Rectal smooth muscle tissue (tissue), 1 donor: Measurements from ENCODE around the gene VAMP2.
A peak's percentile ranks its signal among the peaks of the same experiment; 100 is the strongest.

Experiments
- H3K27ac ChIP-seq: one replicate; pipeline ENCODE4 v1.7.0; 2013; ENCODE audit warnings: low read depth, low read length, inconsistent platforms
- H3K27me3 ChIP-seq: one replicate; pipeline ENCODE4 v1.7.0; 2013; ENCODE audit warnings: low read length; ENCODE audit not compliant: control insufficient read depth, insufficient read depth
- H3K36me3 ChIP-seq: one replicate; pipeline ENCODE4 v1.7.0; 2013; ENCODE audit warnings: low read length; ENCODE audit not compliant: control insufficient read depth, insufficient read depth
- H3K4me1 ChIP-seq: one replicate; pipeline ENCODE4 v1.7.0; 2013; ENCODE audit warnings: low read length; ENCODE audit not compliant: control insufficient read depth, insufficient read depth
- H3K4me3 ChIP-seq: one replicate; pipeline ENCODE4 v1.7.0; 2013; ENCODE audit warnings: low read length
- H3K9ac ChIP-seq: one replicate; pipeline ENCODE4 v1.7.0; 2013; ENCODE audit warnings: low read length

Gene VAMP2

DNA sequence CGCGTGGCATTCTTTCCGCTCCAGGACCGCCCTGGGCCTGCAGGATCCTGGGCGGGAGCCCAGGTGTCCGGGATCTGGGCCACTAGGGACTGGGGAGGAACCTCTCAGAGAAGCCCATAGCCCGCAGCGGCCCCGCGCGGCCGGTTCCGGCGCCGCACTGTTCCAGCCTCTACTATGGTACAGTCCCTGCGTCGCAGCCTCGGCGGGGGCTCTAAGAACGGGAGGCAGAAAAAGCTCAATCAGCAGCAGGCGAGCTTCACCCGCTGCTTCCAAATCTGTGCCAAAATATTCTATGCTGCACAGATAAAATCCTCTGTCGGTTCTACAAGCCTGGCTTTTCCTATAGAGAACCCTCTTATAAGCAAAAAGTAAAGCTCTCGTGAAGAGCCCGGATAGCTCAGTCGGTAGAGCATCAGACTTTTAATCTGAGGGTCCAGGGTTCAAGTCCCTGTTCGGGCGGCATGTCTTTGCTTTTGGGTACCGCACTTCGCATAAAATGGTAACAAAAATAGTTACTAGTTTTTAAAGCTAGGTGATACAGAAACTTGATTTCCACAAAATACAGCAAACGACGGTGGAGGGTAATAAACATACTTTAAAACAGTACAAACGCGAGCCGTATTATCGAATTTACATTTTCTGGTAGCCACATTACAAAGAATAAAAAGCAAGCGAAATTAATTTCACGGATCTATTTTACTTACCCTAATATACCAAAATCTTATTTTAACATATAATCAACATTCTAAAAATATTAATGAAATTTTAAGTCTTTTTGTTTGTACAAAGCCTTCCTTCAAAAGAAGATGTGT lies 43.8 kb downstream of the VAMP2 start:
- H3K4me3 ChIP-seq, result peak overlapping the region; percentile 85
- no peaks in the 10 kb centered on the region for H3K36me3 ChIP-seq
- peaks cover 31% of the 10 kb centered on the region for H3K27me3 ChIP-seq
- peak overlapping the region; percentile 13 for H3K9ac ChIP-seq
- peaks cover 22% of the 10 kb centered on the region for H3K4me1 ChIP-seq
- peak overlapping the region; percentile 62 for H3K27ac ChIP-seq

DNA sequence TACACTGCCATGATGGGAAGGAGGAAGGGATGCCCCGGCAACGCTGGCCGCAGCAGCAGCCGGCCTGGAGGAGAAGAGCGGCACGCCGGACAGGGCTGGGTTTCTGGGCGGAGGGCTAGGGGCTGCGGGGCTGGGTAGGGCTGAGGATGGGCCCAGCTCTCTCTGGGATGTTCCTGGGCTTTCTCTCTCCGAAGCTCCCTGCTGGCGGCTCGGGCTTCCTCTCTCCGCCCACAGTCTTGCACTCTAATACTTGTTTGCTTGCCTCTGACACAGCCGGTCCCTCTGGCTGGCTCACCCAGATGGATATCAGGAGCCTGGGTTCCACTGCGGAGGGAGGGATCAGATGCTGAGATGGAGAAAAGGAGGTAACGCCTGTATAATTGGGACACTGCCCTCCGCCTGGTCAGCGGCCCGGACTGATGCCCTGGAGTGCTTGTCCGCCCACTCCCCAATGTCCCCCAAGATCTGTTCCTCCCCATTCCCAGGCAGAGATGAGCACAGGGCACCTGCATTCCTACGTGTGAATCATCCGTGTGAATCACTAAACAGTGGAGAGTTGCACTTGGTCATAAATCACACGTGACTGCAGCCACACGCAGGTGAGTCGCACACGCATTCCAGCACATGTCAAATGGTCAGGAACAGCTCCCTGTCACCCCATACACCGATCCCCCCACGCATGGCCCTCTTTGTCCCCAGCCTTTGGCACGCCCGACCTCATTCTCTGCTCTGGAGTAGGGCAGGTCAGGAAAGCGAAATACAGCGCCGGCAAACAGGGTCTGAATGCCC lies 44.6 kb downstream of the VAMP2 start, which contains the start of gene ALOXE3:
TSS of gene ALOXE3 (minus strand) at position 535 of the 789 bp plus-strand sequence. CDS start at position 11, 524 bp downstream.
- H3K4me1 ChIP-seq, result peaks cover 19% of the 10 kb centered on the region
- H3K4me3 ChIP-seq, result peak within 1 kb of the TSS; percentile 85
- no peaks in the 10 kb centered on the region for H3K36me3 ChIP-seq
- H3K27ac ChIP-seq, result peak within 1 kb of the TSS; percentile 62
- peaks cover 27% of the 10 kb centered on the region for H3K27me3 ChIP-seq
- H3K9ac ChIP-seq, result peak within 1 kb of the TSS; percentile 13

DNA sequence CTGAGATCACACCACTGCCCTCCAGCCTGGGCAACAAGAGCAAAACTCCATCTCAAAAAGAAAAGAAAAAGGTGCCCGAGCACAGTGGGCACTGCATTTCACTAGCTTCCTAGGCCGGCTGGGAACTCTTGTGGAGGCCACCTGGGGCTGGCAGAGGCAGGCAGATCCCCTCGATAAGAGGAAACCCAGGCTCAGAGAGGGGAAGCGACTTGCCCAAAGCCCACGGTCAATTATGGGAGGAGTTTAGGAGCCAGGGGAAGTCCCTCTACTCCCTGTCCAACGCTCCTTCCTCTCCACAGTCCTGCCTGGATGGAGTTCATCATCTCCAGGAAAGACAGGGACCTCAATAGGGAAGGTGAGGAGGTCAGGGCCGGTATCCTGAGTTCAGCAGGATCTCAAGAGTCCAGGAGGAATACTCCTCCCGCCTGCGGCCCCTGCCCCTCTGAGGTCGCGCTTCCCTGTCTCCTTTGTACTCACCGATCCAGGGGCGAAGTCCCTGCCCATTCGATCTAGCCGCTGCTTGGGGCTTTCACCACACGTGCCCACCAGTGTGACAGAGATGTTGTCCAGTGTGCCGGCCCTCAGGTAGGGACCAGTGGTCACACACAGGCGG lies 45.3 kb downstream of the VAMP2 start:
- H3K4me3 ChIP-seq, result peak overlapping the region; percentile 85
- no peaks in the 10 kb centered on the region for H3K36me3 ChIP-seq
- H3K27ac ChIP-seq, result no peak overlapping the region
- no peak overlapping the region for H3K9ac ChIP-seq
- peaks cover 13% of the 10 kb centered on the region for H3K4me1 ChIP-seq
- H3K27me3 ChIP-seq, result peaks cover 24% of the 10 kb centered on the region

DNA sequence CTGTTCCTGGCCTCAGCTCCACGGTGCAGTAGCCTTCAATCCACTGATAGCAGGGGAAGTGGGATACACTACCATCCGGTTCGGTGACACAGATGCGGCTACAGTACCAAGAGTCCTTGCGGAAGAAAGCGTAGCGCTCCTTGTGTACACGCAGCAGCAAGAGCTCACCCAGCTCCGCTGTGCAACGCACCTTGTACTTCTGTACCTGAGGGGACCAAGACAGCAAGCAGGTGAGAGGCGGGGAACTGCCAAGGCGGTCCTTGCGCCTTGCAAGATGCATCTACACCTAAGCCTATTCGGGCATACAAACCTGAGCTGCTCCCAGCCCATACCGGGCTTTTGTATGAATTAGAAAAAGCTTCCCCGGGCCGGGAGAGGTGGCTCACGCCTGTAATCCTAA lies 46.0 kb downstream of the VAMP2 start:
- H3K27ac ChIP-seq, result no peak overlapping the region
- H3K27me3 ChIP-seq, result peaks cover 24% of the 10 kb centered on the region
- H3K36me3 ChIP-seq, result no peaks in the 10 kb centered on the region
- no peak overlapping the region for H3K9ac ChIP-seq
- no peak overlapping the region for H3K4me3 ChIP-seq
- peaks cover 12% of the 10 kb centered on the region for H3K4me1 ChIP-seq

- Histone ChIP-seq H3K27ac (no peak overlapping the region), H3K27me3 (peaks cover 31% of the 10 kb centered on the region), H3K4me1 (no peaks in the 10 kb centered on the region), H3K9ac (no peak overlapping the region), H3K36me3 (no peaks in the 10 kb centered on the region), H3K4me3 (no peak overlapping the region)
These were observed 51.8 kb downstream of the VAMP2 start for GRCh38 chr17:8110907-8111306.

- Histone ChIP-seq H3K4me3 (peak overlapping the region; percentile 53), H3K36me3 (no peaks in the 10 kb centered on the region), H3K27me3 (peaks cover 31% of the 10 kb centered on the region), H3K4me1 (no peaks in the 10 kb centered on the region), H3K9ac (no peak overlapping the region), H3K27ac (no peak overlapping the region)
These were observed 52.3 kb downstream of the VAMP2 start for GRCh38 chr17:8110456-8110804.

- H3K27ac ChIP-seq, result no peak overlapping the region
- no peaks in the 10 kb centered on the region for H3K4me1 ChIP-seq
- H3K9ac ChIP-seq, result no peak overlapping the region
- H3K36me3 ChIP-seq, result no peaks in the 10 kb centered on the region
- H3K27me3 ChIP-seq, result peaks cover 31% of the 10 kb centered on the region
- peak overlapping the region; percentile 53 for H3K4me3 ChIP-seq
These were observed 52.9 kb downstream of the VAMP2 start for GRCh38 chr17:8109661-8110455.
